GM12873 (cell line): ENCODE results near the gene ETS1.

Experiments
- TF ChIP-seq, protein P1 (sequence below): IDR thresholded peaks from 2 replicates; pipeline ENCODE4 v1.5.1; 2012; ENCODE audit warnings: low read depth, mild to moderate bottlenecking, moderate library complexity, low read length, control low read depth; ENCODE audit not compliant: insufficient read depth; ENCODE audit errors: missing control alignments

Gene ETS1

DNA sequence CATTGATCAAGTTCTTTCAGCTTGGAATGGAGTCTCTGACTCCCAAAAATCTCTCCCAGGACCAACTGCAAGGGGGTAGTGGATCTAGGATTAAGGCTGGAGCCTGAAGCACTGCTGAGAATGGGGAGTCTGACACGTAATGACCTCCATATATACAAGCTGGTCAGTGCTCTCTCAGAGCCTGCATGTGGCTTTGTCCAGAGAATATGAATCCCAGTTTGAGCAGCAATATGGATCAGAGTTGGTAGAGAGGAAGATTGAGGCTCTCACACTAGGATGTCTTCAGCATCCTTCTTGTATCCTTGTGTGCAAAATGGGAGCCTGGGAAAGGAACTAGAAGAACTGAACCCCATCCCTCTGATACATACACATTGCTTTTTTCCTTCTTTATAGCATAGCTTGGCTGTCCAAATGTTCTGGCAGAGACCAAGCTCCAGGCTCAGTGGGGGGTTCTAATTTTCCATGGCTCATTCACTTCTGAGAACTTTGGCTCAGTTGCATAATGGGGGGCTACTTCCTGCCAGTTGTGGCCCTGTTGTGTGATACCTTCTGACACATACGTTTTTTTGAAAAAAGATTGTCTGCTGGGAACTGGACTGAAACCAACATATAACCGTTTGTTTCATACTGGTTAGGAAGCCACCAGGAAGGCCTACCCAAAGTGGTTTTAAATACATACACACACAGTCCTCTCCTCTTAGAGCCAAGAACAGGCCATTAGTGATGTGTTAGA is 138.2 kb downstream of the ETS1 start:
- TF ChIP-seq, protein P1, sequence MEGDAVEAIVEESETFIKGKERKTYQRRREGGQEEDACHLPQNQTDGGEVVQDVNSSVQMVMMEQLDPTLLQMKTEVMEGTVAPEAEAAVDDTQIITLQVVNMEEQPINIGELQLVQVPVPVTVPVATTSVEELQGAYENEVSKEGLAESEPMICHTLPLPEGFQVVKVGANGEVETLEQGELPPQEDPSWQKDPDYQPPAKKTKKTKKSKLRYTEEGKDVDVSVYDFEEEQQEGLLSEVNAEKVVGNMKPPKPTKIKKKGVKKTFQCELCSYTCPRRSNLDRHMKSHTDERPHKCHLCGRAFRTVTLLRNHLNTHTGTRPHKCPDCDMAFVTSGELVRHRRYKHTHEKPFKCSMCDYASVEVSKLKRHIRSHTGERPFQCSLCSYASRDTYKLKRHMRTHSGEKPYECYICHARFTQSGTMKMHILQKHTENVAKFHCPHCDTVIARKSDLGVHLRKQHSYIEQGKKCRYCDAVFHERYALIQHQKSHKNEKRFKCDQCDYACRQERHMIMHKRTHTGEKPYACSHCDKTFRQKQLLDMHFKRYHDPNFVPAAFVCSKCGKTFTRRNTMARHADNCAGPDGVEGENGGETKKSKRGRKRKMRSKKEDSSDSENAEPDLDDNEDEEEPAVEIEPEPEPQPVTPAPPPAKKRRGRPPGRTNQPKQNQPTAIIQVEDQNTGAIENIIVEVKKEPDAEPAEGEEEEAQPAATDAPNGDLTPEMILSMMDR: no peak

DNA sequence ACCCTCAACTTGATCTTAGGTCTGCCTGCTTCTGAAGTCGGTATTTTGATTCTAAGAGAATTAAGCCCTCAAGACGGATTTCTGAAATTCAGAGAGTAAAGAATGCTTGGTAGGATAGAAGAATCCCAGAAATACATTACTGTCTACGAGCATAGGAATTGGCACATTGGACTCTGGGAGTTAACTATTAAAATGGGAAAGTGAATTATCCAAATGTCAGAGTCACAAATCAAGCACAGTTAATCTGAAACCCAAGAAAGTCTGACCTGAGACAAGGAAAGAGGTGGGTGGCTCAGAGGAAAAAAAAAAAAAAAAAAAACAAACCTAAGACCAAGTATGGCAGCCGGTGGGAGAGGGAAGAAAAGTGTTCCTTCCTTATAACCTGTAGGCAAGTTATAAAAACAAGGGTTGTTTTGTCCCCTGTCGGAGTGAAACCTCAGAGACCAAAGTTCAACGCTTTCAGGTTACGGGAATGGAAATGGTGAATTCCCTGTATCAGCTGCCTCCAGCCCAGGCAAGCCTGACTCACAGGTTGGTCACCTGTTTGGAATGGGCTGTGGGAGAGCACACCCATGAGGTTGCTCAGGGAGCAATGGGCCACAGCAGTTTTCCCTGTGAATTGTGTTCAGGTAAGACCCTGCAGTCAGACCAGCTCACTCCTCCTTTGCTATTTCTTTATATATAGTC is 139.0 kb downstream of the ETS1 start:
- TF ChIP-seq, protein P1: no peak

DNA sequence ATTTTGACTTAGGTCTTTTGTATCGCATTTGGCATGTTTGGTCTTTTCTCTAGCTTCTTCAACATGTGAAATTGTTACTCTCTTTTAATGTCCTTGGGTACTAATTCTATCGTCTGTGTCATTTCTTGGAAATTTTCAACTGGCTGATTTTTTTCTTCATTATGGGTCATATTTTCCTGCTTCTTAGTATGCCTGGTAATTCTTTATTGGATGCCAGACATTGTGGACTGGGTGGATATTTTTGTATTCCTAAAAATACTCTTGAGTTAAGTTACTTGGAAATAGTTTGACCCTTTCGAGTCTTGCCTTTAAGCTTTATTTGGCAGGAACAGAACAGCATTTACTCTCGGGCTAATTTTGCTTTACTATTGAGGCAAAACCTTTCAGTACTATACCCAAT is 140.1 kb downstream of the ETS1 start:
- TF ChIP-seq, protein P1: no peak

DNA sequence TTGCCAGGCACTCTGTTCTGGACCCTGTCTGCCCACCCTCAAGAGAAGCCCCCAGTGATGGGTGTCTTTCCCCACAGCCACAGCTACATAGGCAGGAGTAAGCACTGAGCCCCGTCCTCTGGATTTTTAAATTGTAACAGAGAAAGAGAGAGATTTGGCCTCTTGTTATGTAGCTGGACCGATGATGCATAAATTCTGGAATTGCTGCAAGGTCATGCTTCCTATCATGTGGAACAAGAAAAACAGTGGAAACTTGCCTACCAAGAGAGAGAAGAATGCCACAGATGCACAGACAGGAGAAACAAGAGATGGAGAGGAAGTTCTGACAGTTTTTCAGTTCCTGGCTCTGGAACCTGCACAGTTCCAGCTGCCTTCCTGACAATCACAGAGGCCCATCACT is 150.2 kb downstream of the ETS1 start:
- TF ChIP-seq, protein P1: no peak

DNA sequence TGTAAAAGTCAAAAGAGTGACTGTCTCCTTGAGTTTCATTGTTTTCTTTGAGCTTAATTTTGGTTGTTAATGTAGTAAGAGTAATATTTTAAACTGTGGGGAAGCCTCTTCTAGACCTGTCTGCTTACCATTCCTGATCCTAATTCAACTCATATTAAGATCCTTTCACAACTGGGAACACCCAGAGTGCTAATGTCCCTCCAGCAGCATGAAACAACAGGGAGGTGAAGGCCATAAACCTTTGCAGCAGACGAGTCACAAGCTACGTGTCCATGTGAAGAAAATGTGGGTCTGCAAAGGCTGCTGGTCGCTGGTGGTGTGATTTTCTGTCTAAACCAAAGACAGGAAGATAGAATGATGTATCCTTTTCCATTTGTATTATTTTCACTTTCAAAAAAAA is 152.5 kb downstream of the ETS1 start:
- TF ChIP-seq, protein P1: no peak

DNA sequence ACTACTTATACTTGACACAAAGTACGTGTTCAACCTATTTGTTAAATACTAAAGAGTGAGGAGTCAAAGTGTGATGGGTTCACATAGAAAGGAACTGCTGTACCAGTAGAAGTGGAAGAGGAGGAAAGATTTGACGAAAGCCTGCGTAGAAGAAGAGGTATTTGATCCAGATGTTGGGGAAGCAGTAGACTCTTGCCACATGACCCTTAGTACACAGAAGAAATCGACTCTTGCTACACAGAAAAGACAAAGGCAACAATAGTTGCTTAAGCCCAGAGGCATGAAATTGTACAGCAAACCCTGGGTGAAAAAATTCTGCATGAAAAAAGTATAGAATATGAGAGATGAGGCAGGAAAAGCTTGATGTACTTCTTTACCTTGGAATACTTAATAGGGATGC is 152.9 kb downstream of the ETS1 start:
- TF ChIP-seq, protein P1: no peak

DNA sequence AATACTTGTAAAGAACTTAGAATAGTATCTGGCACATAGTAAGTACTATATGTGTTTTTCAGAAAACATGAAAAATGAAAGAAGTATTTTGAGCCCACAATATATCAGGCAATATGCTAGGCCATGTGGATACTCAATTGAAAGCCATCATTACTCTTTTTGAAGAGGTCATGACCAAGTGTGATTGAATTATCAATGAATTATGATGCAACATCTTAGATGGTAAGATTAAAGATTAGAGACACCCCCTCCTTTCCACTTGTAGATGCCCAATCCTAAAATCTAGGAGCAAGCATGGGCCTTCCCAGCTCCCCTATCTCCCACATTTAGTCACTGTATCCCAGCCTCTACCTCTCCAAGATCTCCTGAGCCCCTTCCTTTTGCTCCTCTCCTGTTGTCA is 154.4 kb downstream of the ETS1 start:
- TF ChIP-seq, protein P1: no peak
